H4 (cell line): ENCODE data around the gene UBL4B. TPM values are rescaled to one million over a fixed set of nuclear protein-coding genes. Genes with fewer than 3 reads are reported as not detected.
"Not testable (repeated sequence)": the region's sequence is repeated elsewhere in the genome, so short reads cannot be mapped to it uniquely, and the experiment has no call there.

Experiments used
- DNase-seq: peaks from one replicate; pipeline ENCODE4 v3.0.0-alpha.2; 2015; ENCODE audit warnings: low spot score
- total RNA-seq: library from RNA; depleted of rRNA; stranded (reverse); fragments of >200 nt; shearing (Covaris generic); gene quantifications from 2 replicates; pipeline ENCODE4 v1.2.3, GENCODE V29; 2014; rRNA removed

UBL4B gene
- total RNA-seq, result not detected in 2 replicates

GRCh38 chr1:110112143-110112542 is at the start of gene UBL4B:
UBL4B (plus strand) TSS chr1:110112443; CDS start chr1:110112535, 92 bp downstream.
- DNase-seq, result no peak

DNA sequence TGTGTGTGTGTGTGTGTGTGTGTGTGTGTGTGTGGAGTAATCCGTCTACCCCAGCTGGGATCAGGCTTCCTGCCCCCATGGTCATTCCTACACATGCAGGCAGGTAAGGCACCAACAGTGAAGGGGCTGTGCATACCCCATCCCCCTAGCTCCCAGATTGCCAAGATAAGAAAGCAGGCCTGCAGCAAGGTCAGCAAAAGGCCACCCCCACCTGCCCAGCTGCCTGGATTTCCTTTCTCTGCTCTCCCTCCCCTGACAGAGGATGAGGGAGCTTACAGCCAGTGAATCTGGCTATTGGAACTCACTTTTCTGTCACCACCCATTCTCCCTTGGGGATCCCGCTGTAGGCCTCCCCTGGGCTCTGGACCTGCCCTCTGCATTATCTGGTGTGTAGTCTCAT is 49.6 kb upstream of the UBL4B start:
- no peak for DNase-seq

GRCh38 chr1:110063781-110064180 is 48.5 kb upstream of the UBL4B start:
- no peak for DNase-seq

DNA sequence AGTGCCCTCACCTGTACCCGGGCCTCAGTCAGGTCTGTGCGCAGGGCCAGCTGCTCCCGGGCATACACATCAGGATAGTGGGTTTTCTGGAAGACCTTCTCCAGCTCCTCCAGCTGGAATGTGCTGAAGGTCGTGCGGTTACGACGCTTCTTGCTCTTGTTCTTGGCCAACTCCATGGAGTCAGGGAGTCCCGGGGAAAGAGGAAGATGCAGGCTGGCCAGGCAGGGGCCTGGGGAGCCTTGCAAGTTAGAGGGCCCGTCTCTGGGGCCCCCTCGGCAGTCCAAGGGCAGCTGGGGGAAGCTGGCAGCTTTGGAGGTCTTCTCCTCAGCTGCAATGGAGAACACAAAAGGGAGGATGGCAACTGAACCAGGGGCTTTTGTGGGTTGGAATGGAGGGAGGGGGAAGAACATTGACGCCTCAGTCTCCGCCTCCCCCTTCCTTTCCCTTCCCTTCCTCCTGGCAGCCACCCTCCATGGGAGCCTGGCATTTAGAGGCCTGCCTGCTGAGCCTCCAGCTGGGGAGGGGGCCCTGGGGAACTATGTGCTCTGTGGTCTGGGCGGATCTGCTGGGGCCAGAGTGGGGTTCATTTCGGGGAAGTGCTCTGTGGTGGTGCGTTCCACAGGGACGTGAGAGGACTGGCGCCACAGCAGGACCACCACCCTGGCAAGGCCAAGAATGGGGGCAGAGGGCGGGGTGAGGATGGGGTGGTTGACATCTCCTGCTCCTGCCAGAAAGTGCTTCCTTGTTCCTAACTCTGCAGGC is 47.5 kb upstream of the UBL4B start:
- no peak for DNase-seq

- DNase-seq, result no peak
These were observed 46.4 kb upstream of the UBL4B start for GRCh38 chr1:110065841-110066240.

GRCh38 chr1:110067479-110067892 is 44.8 kb upstream of the UBL4B start:
- no peak for DNase-seq

- no peak for DNase-seq
These were observed 44.2 kb upstream of the UBL4B start for GRCh38 chr1:110067893-110068645.

- no peak for DNase-seq
These were observed 43.4 kb upstream of the UBL4B start for GRCh38 chr1:110068646-110069403.

DNA sequence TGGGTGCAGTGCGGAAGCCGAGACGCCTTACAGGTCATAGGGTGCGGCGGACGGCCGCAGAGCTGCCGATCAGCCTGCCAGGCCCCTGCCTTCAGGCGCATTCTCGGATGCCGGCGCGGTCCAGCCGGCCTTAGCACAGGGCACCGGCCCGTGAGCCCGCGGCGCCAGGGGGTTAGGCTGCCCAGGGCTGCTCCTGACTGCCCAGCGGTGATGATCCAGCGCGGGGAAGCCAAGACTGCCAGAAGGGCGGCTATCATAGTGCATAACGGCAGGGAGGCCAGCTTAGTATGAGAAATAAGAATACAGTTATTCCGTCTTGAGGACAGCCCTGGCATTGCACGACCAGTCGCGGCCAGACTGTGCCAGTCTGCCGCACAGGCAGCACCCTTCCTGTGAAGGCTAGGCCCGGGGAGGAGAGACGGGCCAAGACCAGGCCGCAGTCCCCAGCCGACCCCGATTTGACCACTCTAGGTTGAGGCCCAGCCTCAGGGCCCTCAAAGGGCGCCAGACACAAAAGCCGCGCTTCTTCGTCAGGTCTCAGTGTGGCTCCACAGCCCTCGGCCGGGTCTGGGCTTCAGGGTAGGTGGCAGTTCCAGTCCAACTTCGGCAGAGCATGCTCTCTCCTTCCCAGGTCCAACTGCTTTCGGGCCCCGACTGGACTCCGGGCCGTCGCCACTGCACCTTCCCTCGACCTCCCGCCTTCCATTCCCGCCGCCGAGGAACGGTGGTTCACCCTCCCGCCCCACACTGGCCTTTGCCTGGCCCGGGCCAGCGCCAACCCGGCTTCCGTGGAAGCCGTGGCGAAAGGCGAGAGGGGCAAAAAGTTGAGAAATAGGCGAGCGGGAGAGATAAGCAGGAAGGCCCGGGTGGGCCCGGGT is 42.6 kb upstream of the UBL4B start:
- no peak for DNase-seq

DNA sequence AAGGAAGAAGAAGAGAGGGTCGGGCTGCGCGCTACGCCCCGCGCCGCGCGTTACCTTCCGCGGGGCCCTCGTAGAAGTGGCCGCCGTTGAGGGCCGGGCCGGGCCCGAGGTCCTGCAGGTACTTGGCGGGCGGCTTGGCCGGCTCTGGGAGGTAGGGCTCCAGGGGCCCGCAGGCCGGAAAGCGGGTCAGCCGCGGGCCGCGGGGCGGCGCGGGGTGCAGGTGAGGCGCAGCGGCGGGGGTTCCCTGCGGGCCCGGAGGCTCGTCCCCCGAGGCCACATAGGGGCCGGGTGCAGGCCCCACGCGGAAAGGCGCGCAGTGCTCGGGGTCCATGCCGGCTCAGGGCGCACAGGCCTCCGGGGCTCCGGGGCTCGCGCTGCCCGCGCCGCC is 42.0 kb upstream of the UBL4B start:
- DNase-seq, result no peak

DNA sequence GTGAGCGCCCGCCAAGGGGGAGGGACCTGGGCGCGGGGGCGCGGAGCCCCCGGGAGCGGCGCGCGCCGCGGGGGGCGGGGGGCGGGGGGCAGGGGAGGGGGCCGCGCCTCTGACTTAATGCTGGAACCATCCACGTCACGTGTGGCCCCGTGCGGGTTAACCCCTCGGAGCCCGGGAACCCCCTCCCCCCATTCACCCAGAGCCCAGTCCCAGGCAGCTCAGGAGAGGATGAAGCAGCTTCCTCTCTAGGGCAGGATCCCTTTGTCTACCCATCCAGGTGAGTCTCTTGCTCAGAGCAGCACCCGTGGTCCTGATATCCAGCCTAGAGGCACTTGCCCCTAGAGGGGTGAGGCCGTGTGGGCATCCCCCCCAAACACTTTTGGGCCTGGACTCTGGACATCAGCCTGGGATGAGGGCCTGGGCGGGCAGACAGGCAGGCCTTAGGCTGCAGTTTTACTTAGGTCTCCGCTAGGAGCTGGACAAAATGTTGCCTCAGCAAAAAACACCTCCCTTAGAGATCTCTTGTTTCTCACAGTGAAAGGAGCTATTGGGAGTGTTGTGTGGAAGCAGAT is 41.5 kb upstream of the UBL4B start, which contains the start of gene ALX3:
TSS of gene ALX3 (minus strand) at position 2 of the 572 bp plus-strand sequence. CDS start 60 bp downstream, outside the sequence.
- DNase-seq, result no peak

DNA sequence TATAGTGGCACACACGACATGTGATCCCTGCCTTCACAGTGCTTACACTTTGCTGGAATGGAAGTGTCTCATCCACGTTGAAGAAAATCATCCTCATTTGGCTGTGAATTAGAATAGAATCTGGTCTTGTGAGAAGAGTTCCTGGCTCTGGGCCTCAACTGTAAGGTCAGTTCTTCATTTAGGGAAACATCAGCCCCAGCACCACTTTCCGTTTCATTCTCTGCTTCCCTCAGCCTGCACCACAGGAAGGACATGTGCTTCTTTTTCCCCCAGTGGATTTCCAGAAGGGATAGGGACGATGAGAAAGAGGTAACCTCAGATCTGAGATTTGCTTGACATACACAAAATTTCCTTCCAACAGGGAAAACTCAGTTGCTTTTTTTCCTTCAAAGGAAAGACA is 38.1 kb upstream of the UBL4B start:
- no peak for DNase-seq

DNA sequence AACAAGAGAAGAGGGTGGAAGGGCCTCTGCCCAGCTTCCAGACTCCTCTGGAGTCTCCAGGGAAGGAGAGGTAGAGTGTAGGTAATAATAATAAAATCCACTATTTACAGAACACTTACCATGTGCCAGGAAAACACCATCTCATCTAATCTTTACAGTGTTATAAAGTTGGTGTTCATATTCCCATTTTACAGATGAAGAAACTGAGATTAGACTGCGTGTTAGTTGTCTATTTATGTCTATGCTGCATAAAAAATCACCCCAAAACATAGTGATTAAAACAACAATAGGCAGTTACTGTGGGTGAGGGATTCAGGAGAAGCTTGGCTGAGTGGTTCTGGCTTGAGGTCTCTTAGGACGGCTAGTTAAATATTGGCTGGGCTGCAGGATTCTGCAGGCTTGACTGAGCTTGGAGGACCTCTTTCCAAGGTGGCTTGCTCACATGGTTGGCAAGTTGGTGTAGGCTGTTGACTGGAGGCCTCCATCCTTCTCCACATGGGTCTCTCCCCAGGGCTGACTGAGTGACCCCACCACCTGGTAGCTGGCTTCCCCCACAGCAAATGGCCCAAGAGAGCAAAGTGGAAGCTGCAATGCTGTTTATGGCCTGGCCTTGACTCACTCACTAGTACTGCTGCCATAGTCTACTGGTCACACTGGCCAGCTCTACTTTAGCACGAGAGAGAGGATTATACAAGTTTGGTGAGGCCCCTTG is 35.3 kb upstream of the UBL4B start:
- DNase-seq, result no peak

DNA sequence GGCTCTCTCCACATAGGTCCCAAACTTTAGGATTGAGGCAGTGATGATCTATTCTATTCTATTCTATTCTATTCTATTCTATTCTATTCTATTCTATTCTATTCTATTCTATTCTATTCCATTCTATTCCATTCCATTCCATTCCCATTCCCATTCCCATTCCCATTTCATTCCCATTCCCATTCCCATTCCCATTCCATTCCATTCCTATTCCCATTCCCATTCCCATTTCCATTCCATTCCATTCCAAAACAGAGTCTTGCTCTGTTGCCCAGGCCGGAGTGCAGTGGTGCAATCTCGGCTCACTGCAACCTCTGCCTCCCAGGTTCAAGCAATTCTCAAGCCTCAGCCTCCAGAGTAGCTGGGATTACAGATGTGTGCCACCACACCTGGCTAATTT is 32.2 kb upstream of the UBL4B start:
- not testable (repeated sequence) for DNase-seq

- no peak for DNase-seq
These were observed 31.2 kb upstream of the UBL4B start for GRCh38 chr1:110081061-110081460.

- no peak for DNase-seq
These were observed 29.8 kb upstream of the UBL4B start for GRCh38 chr1:110082477-110082876.

- DNase-seq, result no peak
These were observed 29.0 kb upstream of the UBL4B start for GRCh38 chr1:110083061-110083865.

DNA sequence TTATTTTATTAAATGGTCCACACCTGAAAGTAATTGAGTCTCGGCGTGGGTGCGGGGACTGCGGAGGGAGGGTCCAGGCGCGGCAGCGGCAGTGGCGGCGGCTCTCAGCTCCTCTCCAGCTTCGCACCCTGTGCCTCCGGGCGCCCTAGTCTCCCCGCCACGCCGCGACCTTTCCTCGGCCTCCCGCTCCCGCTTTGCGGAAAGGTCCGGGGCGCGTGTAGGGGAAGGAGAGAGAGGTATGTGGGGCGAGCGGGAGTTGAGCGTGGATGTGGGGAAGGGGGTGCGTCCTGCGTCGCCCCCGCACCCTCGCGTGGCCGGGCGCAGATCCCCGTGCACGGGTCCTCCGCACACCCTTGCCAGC is 28.4 kb upstream of the UBL4B start:
- DNase-seq, result no peak
